ENCODE results near the gene NUDT9.

DNA sequence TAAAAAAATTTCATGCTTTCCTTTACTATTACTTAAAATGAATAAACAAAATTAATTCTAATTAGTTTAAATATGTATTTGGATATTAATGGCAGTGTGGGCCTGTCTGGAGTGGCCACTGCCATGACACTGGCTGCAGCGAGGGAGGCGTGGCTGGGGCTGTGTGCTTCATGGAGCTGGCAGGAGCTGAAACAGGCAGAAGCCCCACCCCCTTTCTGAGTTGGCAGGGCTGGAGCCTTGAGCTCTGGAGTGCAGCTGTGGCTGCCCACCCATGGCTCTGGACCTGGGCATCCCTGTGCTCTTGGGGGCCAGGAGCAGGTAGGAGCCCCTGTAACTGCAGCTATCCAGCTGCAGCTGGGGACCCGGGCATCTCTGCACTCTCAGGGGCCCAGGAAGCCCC is 23.2 kb upstream of the NUDT9 start:
- TF ChIP-seq, protein P1, sequence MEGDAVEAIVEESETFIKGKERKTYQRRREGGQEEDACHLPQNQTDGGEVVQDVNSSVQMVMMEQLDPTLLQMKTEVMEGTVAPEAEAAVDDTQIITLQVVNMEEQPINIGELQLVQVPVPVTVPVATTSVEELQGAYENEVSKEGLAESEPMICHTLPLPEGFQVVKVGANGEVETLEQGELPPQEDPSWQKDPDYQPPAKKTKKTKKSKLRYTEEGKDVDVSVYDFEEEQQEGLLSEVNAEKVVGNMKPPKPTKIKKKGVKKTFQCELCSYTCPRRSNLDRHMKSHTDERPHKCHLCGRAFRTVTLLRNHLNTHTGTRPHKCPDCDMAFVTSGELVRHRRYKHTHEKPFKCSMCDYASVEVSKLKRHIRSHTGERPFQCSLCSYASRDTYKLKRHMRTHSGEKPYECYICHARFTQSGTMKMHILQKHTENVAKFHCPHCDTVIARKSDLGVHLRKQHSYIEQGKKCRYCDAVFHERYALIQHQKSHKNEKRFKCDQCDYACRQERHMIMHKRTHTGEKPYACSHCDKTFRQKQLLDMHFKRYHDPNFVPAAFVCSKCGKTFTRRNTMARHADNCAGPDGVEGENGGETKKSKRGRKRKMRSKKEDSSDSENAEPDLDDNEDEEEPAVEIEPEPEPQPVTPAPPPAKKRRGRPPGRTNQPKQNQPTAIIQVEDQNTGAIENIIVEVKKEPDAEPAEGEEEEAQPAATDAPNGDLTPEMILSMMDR (IDR thresholded peaks at IDR 0.05) = no peak
- no peak for TF ChIP-seq POLR2A (IDR thresholded peaks at IDR 0.05)

All from testis (tissue), 2 donors.